ENCODE measurements around the gene GGA3. TPM values are rescaled to one million over a fixed set of nuclear protein-coding genes. Genes with fewer than 3 reads are reported as not detected.

The GGA3 gene
- total RNA-seq, 1 donor from 2014 or later: 64.4 TPM

DNA sequence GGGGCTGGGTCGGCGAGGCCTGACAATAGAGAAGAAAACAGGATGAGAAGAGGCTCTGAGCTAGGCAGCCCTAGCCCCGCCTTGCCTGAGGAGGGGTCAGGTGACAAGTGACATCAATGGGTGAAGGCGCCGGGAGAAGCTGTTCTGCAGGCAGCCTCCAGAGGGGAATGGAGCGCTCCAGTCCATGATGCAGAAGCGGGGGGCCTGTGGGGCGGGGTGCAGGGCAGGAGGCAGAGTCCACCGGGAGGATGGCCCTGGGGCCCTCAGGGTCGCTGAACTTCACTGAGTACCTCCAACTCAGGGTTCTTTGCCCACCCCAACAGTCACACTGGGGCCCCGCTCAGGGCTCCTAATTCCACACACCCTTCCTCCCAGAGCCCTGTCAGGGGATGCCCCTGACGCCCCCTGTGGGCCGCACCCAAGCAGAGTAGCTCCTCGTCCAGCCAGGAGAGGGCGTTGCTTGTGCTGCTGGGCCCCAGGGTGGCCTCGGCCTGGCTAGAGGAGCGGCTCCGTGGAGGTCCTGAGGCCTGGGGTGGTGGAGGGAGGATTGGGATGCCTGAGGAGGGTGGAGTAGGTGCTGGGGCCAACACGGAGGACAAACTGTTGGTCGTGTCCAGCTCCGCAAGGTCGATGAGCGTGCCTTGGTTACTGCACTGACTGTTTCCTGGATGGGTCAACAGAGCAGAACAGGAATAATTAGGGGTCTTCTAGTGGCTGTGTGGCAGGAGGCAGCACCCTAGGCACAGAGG, 20.8 kb downstream of the GGA3 start:
- TF ChIP-seq, protein P1, sequence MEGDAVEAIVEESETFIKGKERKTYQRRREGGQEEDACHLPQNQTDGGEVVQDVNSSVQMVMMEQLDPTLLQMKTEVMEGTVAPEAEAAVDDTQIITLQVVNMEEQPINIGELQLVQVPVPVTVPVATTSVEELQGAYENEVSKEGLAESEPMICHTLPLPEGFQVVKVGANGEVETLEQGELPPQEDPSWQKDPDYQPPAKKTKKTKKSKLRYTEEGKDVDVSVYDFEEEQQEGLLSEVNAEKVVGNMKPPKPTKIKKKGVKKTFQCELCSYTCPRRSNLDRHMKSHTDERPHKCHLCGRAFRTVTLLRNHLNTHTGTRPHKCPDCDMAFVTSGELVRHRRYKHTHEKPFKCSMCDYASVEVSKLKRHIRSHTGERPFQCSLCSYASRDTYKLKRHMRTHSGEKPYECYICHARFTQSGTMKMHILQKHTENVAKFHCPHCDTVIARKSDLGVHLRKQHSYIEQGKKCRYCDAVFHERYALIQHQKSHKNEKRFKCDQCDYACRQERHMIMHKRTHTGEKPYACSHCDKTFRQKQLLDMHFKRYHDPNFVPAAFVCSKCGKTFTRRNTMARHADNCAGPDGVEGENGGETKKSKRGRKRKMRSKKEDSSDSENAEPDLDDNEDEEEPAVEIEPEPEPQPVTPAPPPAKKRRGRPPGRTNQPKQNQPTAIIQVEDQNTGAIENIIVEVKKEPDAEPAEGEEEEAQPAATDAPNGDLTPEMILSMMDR (conservative IDR thresholded peaks at IDR 0.05): peak; percentile 72
- no peak for DNase-seq (ENCODE audit: extremely low spot score, unreplicated experiment)
- Mint-ChIP-seq H3K4me3 (no peak overlapping the region), H3K4me1 (ENCODE audit: unreplicated experiment) (peaks cover 5% of the 10 kb centered on the region), H3K36me3 (peaks cover 9% of the 10 kb centered on the region), H3K27me3 (no peaks in the 10 kb centered on the region), H3K27ac (peak overlapping the region; percentile 70), H3K9me3 (no peaks in the 10 kb centered on the region)

DNA sequence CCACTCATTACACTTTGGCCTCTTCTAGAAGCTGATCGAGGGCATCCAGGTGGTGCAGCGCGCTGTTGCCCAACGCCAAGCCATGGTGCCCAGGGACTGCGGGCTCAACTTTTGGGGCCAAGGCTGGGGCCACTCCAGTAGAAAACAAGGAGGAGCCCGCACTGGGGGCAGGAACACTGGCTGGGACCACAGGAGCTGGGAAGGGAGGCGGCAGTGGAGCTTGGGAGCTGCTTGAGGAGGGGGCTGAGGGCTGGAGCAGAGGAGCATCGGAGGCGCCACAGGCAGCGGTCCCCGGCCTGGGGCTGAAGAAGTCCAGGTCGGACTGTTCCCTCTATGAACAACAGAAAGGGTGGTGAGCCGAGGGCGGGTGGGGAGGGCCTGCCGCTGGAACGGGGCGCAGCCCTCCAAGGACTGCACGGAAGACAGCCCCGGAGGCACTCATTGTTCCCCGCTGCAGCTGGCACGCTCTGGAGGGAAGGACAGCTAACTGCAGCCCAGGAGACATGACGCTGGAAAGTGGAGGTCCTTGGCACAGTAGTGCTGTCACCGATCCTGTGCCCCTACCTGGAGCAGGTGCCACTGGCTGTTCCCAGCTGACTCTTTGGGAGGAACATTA, 21.5 kb downstream of the GGA3 start:
- no peaks in the 10 kb centered on the region for H3K27me3 Mint-ChIP-seq

DNA sequence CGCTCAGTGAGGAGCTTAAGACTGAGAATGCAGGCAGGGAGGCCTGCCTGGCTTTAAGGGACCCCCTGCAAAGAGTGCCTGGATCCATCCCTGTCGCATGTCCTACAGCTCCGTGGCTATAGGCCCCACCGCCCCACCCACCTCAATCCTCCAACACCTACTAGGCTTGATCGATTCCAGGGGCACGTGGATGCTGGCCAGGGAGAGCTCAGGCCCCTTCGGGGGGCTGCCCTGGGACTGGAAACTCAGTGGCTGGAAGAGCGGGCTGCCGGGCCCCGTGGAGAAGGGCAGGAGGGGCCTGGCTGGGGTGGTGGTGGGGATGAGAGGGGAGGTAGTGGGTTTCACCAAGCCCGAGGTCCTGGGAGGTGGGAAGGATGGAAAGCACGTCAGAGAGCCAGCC, 22.2 kb downstream of the GGA3 start:
- H3K4me1 Mint-ChIP-seq (ENCODE audit: unreplicated experiment): peaks cover 5% of the 10 kb centered on the region
- H3K36me3 Mint-ChIP-seq: peaks cover 13% of the 10 kb centered on the region
- H3K27me3 Mint-ChIP-seq: no peaks in the 10 kb centered on the region
- TF ChIP-seq, protein P1 (conservative IDR thresholded peaks at IDR 0.05): no peak
- H3K27ac Mint-ChIP-seq: no peak overlapping the region
- no peaks in the 10 kb centered on the region for H3K9me3 Mint-ChIP-seq
- no peak overlapping the region for H3K4me3 Mint-ChIP-seq
- DNase-seq (ENCODE audit: extremely low spot score, unreplicated experiment): no peak

More for the DNA sequence above, 21.5 kb downstream of the GGA3 start:
- Mint-ChIP-seq H3K36me3 (peaks cover 10% of the 10 kb centered on the region), H3K27ac (peak overlapping the region; percentile 70), H3K4me3 (no peak overlapping the region), H3K9me3 (no peaks in the 10 kb centered on the region), H3K4me1 (ENCODE audit: unreplicated experiment) (peaks cover 5% of the 10 kb centered on the region)
- DNase-seq (ENCODE audit: extremely low spot score, unreplicated experiment): no peak
- TF ChIP-seq, protein P1 (conservative IDR thresholded peaks at IDR 0.05): no peak

DNA sequence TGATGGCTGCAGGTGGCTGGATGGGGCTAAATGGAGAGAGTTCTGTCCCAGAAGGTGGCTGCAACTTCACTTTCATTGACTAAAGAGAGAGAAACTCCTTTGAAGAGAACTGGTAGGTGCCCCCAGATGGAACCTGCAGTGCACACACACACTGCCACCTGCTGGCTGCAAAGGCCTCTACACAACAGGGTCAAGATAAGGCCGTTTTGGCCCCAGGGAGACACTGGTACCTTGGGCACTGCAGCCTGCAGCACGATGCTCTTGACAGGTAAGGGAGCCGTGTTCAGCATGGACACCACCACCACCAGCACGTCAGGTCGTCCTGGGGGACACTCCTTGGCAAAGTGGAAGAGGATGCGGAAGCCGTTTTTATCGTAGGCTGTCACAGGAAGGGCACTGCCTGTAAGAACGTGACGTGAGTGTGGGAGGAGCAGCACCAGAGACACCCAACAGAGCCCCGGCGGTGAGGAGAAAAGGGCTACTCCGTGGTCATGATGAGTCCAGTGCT, 22.7 kb downstream of the GGA3 start:
- no peaks in the 10 kb centered on the region for H3K9me3 Mint-ChIP-seq
- H3K27ac Mint-ChIP-seq: peak overlapping the region; percentile 89
- DNase-seq (ENCODE audit: extremely low spot score, unreplicated experiment): no peak
- H3K36me3 Mint-ChIP-seq: peaks cover 13% of the 10 kb centered on the region
- H3K27me3 Mint-ChIP-seq: no peaks in the 10 kb centered on the region
- peak overlapping the region; percentile 35 for H3K4me3 Mint-ChIP-seq
- H3K4me1 Mint-ChIP-seq (ENCODE audit: unreplicated experiment): peaks cover 5% of the 10 kb centered on the region
- TF ChIP-seq, protein P1 (conservative IDR thresholded peaks at IDR 0.05): peak; percentile 91

DNA sequence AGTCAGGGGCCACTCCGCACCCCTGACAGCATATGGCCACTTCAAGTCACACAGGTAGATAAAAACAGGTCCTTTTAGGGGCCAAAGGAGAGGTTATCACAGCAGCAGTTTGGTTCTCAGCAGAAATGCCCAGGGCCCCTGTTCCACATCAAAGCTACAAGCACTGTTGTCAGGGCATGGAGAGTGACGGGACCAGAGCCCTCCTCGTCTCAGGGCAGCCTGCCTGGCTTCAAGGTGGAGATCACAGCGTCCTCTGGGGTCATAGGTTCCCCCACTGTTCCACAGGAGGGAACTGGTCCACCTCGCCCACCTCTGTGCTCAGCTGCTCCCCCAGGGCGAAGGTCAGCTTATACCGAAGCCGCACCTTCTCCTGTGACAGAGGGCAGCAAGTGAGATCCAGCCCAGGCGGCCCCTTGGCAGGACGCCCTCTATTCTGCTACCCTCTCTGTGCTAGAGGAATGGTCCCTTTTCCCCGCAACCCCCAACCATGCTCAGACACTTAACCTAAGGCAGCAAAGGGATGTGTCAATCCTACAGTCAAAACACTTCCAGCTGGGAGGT, 23.3 kb downstream of the GGA3 start:
- no peak overlapping the region for H3K27ac Mint-ChIP-seq
- peaks cover 5% of the 10 kb centered on the region for H3K4me1 Mint-ChIP-seq (ENCODE audit: unreplicated experiment)
- H3K36me3 Mint-ChIP-seq: peaks cover 13% of the 10 kb centered on the region
- no peak for DNase-seq (ENCODE audit: extremely low spot score, unreplicated experiment)
- TF ChIP-seq, protein P1 (conservative IDR thresholded peaks at IDR 0.05): no peak
- H3K27me3 Mint-ChIP-seq: no peaks in the 10 kb centered on the region
- H3K9me3 Mint-ChIP-seq: no peaks in the 10 kb centered on the region
- no peak overlapping the region for H3K4me3 Mint-ChIP-seq
